GM19035 (cell line): ENCODE results near the gene HS6ST2.
"Not testable (repeated sequence)": the region's sequence is repeated elsewhere in the genome, so short reads cannot be mapped to it uniquely, and the experiment has no call there.

Source experiments
- ATAC-seq: cut with Tn5 transposase; IDR thresholded peaks from one replicate; pipeline ENCODE4 v1.9.1; 2021; ENCODE audit not compliant: unreplicated experiment

The HS6ST2 gene

GRCh38 chrX:132945055-132945599 lies 13.3 kb downstream of the HS6ST2 start:
- not testable (repeated sequence) for ATAC-seq

- ATAC-seq: no peak
Measured at GRCh38 chrX:132940727-132941327, 17.6 kb downstream of the HS6ST2 start.

- ATAC-seq: no peak
Measured at GRCh38 chrX:132933170-132933569, 25.3 kb downstream of the HS6ST2 start.

- ATAC-seq: no peak
Measured at GRCh38 chrX:132924426-132924825, 34.0 kb downstream of the HS6ST2 start.

- ATAC-seq: no peak
Measured at GRCh38 chrX:132918523-132918922, 39.9 kb downstream of the HS6ST2 start.

GRCh38 chrX:132916349-132916748 lies 42.1 kb downstream of the HS6ST2 start:
- no peak for ATAC-seq

- ATAC-seq: no peak
Measured at GRCh38 chrX:132909643-132910042, 48.8 kb downstream of the HS6ST2 start.

- ATAC-seq: no peak
Measured at GRCh38 chrX:132908891-132909290, 49.5 kb downstream of the HS6ST2 start.

- ATAC-seq: no peak
Measured at GRCh38 chrX:132900633-132901293, 57.7 kb downstream of the HS6ST2 start.

- no peak for ATAC-seq
Measured at GRCh38 chrX:132887569-132887968, 70.9 kb downstream of the HS6ST2 start.

GRCh38 chrX:132883358-132883915 lies 75.0 kb downstream of the HS6ST2 start:
- no peak for ATAC-seq

- ATAC-seq: not testable (repeated sequence)
Measured at GRCh38 chrX:132880753-132881152, 77.7 kb downstream of the HS6ST2 start.

GRCh38 chrX:132877954-132878536 lies 80.4 kb downstream of the HS6ST2 start:
- ATAC-seq: no peak

GRCh38 chrX:132876523-132877338 lies 81.7 kb downstream of the HS6ST2 start:
- ATAC-seq: no peak

- no peak for ATAC-seq
Measured at GRCh38 chrX:132875650-132876522, 82.5 kb downstream of the HS6ST2 start.

- ATAC-seq: no peak
Measured at GRCh38 chrX:132862562-132862961, 95.9 kb downstream of the HS6ST2 start.

GRCh38 chrX:132861076-132861475 lies 97.4 kb downstream of the HS6ST2 start:
- ATAC-seq: no peak

- ATAC-seq: no peak
Measured at GRCh38 chrX:132860200-132860599, 98.2 kb downstream of the HS6ST2 start.

GRCh38 chrX:132858018-132858417 lies 100.4 kb downstream of the HS6ST2 start:
- ATAC-seq: no peak

- no peak for ATAC-seq
Measured at GRCh38 chrX:132855780-132856341, 102.6 kb downstream of the HS6ST2 start.
